ENCODE measurements around the gene CADPS2.

DNA sequence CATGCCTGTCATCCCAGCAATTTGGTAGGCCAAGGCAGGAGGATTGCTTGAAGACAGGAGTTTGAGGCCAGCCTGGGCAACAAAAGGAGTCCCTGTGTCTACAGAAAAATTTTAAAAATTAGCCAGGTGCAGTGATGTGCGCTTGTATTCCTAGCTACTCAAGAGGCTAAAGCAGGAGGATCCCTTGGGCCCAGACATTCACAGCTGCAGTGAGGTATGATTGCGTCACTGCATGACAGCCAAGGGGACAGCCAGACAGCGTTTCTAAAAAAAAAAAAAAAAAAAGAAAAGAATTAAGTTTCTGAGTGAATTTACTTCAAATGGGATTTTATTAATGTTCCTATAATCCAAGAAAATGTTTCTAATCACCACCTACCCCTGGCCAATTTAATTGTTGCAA is 96.1 kb downstream of the CADPS2 start:
- TF ChIP-seq CTCF (IDR thresholded peaks at IDR 0.05) (no peak), GRHL2 (CRISPR knock-in tag; IDR thresholded peaks at IDR 0.05; ENCODE audit: insufficient replicate concordance, severe bottlenecking) (no peak), ZNF121 (CRISPR knock-in tag; IDR thresholded peaks at IDR 0.05) (no peak), NFE2L1 (CRISPR knock-in tag; IDR thresholded peaks at IDR 0.05) (no peak), ERG (CRISPR knock-in tag; IDR thresholded peaks at IDR 0.05) (no peak), ZNF138 (CRISPR knock-in tag; conservative IDR thresholded peaks at IDR 0.05) (no peak), AFF4 (CRISPR knock-in tag; IDR thresholded peaks at IDR 0.05; ENCODE audit: borderline replicate concordance) (no peak)

Measured in WTC11 (cell line).